Transverse colon (tissue), 4 donors: ENCODE measurements around the gene TRAPPC2L. TPM values are rescaled to one million over a fixed set of nuclear protein-coding genes. Genes with fewer than 3 reads are reported as not detected.

Experiments
- DNase-seq: peaks from one replicate; pipeline ENCODE4 v3.0.0-alpha.2; 2019
- H3K27ac ChIP-seq, 4 donors: fragments of 200-600 bp; sonication (generic); 2 replicates each; pipeline ENCODE4 v1.5.1; 2016 to 2018; ENCODE audit warnings: inconsistent platforms in 4 of 4
- H3K27me3 ChIP-seq: fragments of 200-600 bp; sonication (generic); 2 replicates; pipeline ENCODE4 v1.5.1; 2017; ENCODE audit warnings: inconsistent platforms
- H3K36me3 ChIP-seq, 4 donors: fragments of 200-600 bp; sonication (generic); 2 replicates each; pipeline ENCODE4 v1.5.1; 2017 to 2019; ENCODE audit warnings: inconsistent platforms in 4 of 4
- H3K4me1 ChIP-seq, 4 donors: fragments of 200-600 bp; sonication (generic); 2 replicates each; pipeline ENCODE4 v1.5.1; 2017 to 2020; ENCODE audit warnings: inconsistent platforms in 4 of 4
- H3K4me3 ChIP-seq, 4 donors: fragments of 200-600 bp; sonication (generic); 1 replicate in 1 of 4; 2 replicates in 3 of 4; pipeline versions ENCODE4 v1.5.1 to v1.6.1; 2017 to 2019; ENCODE audit warnings: inconsistent platforms in 4 of 4
- H3K9me3 ChIP-seq, 2 donors: fragments of 200-600 bp; sonication (generic); 2 replicates each; pipeline ENCODE4 v1.5.1; 2017 to 2019; ENCODE audit warnings: inconsistent platforms in 2 of 2
- CTCF ChIP-seq, 5 experiments: fragments of 200-600 bp in 3 of 5; fragments of 450-650 bp in 2 of 5; sonication (generic) in 3 of 5; IDR thresholded peaks; 1 replicate in 2 of 5; 2 replicates in 3 of 5; pipeline ENCODE4 v1.5.1; 2016 to 2017; ENCODE audit warnings: antibody characterized with exemption in 5 of 5, inconsistent platforms in 3 of 5, mild to moderate bottlenecking in 2 of 5, moderate library complexity in 1 of 5
- EP300 ChIP-seq: sonication (generic); formaldehyde crosslinking; IDR thresholded peaks from one replicate; pipeline ENCODE4 v1.6.1; 2017; ENCODE audit warnings: antibody characterized with exemption, low read depth
- POLR2A ChIP-seq: fragments of 450-650 bp; IDR thresholded peaks from one replicate; pipeline ENCODE4 v1.6.1; 2016; ENCODE audit warnings: antibody characterized with exemption, mild to moderate bottlenecking, moderate library complexity
- POLR2AphosphoS5 ChIP-seq, 3 donors: sonication (generic); formaldehyde crosslinking; IDR thresholded peaks; one replicate each; pipeline ENCODE4 v1.6.1; 2016; ENCODE audit warnings: antibody characterized with exemption in 3 of 3
- WGBS, 2 donors: methylation state at CpG; one replicate each; pipeline ENCODE4 v1.1.5; 2018; ENCODE audit warnings: low coverage in 1 of 2; 5-methylcytosine and 5-hydroxymethylcytosine counted together
- in situ Hi-C, 4 donors: fragments of 200-750 bp; cut with MboI; loops; one replicate each; pipeline versions ENCODE4 v1.15.0 to v1.15.1; 2017; ENCODE audit warnings: low sequenced_read_pairs in 3 of 4, low pct_ligation_motif_present in 1 of 4, low pct_unique_long_range_greater_than_20kb in 1 of 4
- intact Hi-C: fragments of 100-400 bp; cut with DNase I; formaldehyde crosslinking; loops from one replicate; pipeline ENCODE4 v1.15.1; 2023; ENCODE audit warnings: low total_unique reads
- total RNA-seq, 4 donors: library from RNA; depleted of rRNA; stranded (reverse); fragments of >200 nt; gene quantifications; one replicate each; pipeline ENCODE4 v1.1.0, GENCODE V29; 2016

Gene TRAPPC2L
- total RNA-seq, 4 donors from 2014 or later = 9.8 to 34.4 (median 19.7) TPM

GRCh38 chr16:88895335-88895734 lies 38.4 kb downstream of the TRAPPC2L start:
- TF ChIP-seq POLR2A = no peak
- no peak for TF ChIP-seq EP300
- TF ChIP-seq CTCF (IDR thresholded peaks at IDR 0.05) = no peak
- TF ChIP-seq POLR2AphosphoS5 (IDR thresholded peaks at IDR 0.05) = no peak
- no peak overlapping the region for H3K4me3 ChIP-seq
- H3K27ac ChIP-seq = no peak overlapping the region
- H3K36me3 ChIP-seq = no peaks in the 10 kb centered on the region
- intact Hi-C loops = no loop called here
- in situ Hi-C loops = no loop called here
- no peaks in the 10 kb centered on the region for H3K27me3 ChIP-seq
- 90% methylated on average over 22 of the region's 22 CpGs; no CpG with 5 or more reads in 1 of the 2 donors for WGBS, 2 donors
- no peaks in the 10 kb centered on the region for H3K9me3 ChIP-seq
- no peaks in the 10 kb centered on the region for H3K4me1 ChIP-seq
- DNase-seq = no peak

- 90% methylated on average over 2 to 57 of the region's 57 CpGs for WGBS, 2 donors
- H3K27me3 ChIP-seq = no peaks in the 10 kb centered on the region
- DNase-seq = no peak
- no peak overlapping the region for H3K4me3 ChIP-seq
- TF ChIP-seq POLR2AphosphoS5 (IDR thresholded peaks at IDR 0.05) (no peak), CTCF (IDR thresholded peaks at IDR 0.05) (no peak), POLR2A (no peak), EP300 (no peak)
- no peaks in the 10 kb centered on the region for H3K9me3 ChIP-seq
- no peak overlapping the region for H3K27ac ChIP-seq
- in situ Hi-C loops = no loop called here
- H3K36me3 ChIP-seq = no peaks in the 10 kb centered on the region
- H3K4me1 ChIP-seq = no peaks in the 10 kb centered on the region
- intact Hi-C loops = no loop called here
These were observed 39.5 kb downstream of the TRAPPC2L start for GRCh38 chr16:88896238-88897070.

GRCh38 chr16:88897696-88898425 lies 40.9 kb downstream of the TRAPPC2L start:
- no peak for DNase-seq
- Histone ChIP-seq H3K9me3 (no peaks in the 10 kb centered on the region), H3K36me3 (no peaks in the 10 kb centered on the region), H3K4me3 (no peak overlapping the region), H3K27ac (no peak overlapping the region), H3K27me3 (no peaks in the 10 kb centered on the region), H3K4me1 (no peaks in the 10 kb centered on the region)
- intact Hi-C loops (no loop called here), in situ Hi-C loops (no loop called here)
- 84 to 87% methylated on average over 11 to 34 of the region's 34 CpGs for WGBS, 2 donors
- no peak for TF ChIP-seq EP300
- no peak for TF ChIP-seq POLR2AphosphoS5 (IDR thresholded peaks at IDR 0.05)
- TF ChIP-seq CTCF (IDR thresholded peaks at IDR 0.05) = no peak
- TF ChIP-seq POLR2A = no peak

- intact Hi-C loops = no loop called here
- H3K27ac ChIP-seq = no peak overlapping the region
- H3K27me3 ChIP-seq = no peaks in the 10 kb centered on the region
- no peak overlapping the region for H3K4me3 ChIP-seq
- no peaks in the 10 kb centered on the region for H3K9me3 ChIP-seq
- DNase-seq = no peak
- no peaks in the 10 kb centered on the region for H3K4me1 ChIP-seq
- 80 to 82% methylated on average over 3 to 38 of the region's 41 CpGs for WGBS, 2 donors
- in situ Hi-C loops = no loop called here
- H3K36me3 ChIP-seq = no peaks in the 10 kb centered on the region
- TF ChIP-seq EP300 (no peak), CTCF (IDR thresholded peaks at IDR 0.05) (no peak), POLR2AphosphoS5 (IDR thresholded peaks at IDR 0.05) (no peak), POLR2A (no peak)
These were observed 43.2 kb downstream of the TRAPPC2L start for GRCh38 chr16:88899901-88900661.
